ENCODE results near the gene FBF1. TPM values are rescaled to one million over a fixed set of nuclear protein-coding genes. Genes with fewer than 3 reads are reported as not detected.

Gene FBF1
- total RNA-seq, 1 experiment from 2014 or later, result 8.3 TPM

DNA sequence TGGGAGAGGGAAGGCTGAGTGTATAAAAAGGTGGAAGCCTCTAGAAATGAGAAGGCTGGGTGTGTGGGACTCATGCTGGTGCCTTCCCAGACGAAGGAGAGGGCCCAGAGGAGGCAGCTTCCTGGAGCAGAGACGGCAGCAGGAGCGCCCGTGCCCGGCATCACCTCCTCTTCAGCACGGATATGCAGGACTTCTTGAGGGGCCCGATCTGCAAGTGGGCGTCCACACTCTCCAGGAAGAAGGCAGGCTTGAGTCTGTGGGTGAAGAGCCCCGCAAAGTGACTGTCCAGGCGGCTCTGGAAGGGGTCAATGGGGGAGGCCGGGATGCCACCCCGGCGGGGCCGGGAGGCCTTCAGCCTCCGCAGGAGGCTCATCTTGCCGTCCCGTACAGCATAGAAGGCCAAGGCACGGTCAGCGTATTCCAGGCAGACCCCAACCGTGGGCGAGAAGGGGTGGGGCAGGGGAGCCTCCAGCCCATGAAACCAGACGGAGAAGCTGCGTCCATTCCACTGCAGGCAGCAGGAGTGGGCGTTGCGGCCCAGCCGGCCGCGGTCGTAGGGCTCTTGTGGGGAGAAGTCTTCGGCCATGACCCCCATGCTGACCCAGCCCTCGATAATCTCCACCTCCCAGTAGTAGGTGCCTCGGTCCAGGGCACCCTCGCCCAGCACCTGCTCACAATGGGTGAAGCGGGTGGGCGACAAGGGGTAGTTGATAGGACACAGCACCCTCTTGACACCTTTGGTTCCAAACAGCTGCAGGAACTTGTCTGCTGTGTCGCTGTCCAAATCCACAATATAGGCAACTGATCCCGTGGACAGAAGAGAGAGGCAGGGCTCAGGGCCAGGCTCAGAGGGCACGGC is 66.3 kb downstream of the FBF1 start:
- H3K9me3 Mint-ChIP-seq, result no peaks in the 10 kb centered on the region; a peak in 1 of 5 replicates
- peaks cover 24 to 26% of the 10 kb centered on the region in 2 experiments for H3K4me1 Mint-ChIP-seq
- peaks cover 3% of the 10 kb centered on the region; the same call in 1 of the 2 replicates for H3K4me1 ChIP-seq (ENCODE audit: insufficient read depth, low read length)
- no peak overlapping the region for H3K4me3 Mint-ChIP-seq
- no peaks in the 10 kb centered on the region for H3K79me2 ChIP-seq (ENCODE audit: insufficient read depth, low read length)
- no peak overlapping the region for H3T11ph ChIP-seq (ENCODE audit: low read length)
- TF ChIP-seq, protein P1, sequence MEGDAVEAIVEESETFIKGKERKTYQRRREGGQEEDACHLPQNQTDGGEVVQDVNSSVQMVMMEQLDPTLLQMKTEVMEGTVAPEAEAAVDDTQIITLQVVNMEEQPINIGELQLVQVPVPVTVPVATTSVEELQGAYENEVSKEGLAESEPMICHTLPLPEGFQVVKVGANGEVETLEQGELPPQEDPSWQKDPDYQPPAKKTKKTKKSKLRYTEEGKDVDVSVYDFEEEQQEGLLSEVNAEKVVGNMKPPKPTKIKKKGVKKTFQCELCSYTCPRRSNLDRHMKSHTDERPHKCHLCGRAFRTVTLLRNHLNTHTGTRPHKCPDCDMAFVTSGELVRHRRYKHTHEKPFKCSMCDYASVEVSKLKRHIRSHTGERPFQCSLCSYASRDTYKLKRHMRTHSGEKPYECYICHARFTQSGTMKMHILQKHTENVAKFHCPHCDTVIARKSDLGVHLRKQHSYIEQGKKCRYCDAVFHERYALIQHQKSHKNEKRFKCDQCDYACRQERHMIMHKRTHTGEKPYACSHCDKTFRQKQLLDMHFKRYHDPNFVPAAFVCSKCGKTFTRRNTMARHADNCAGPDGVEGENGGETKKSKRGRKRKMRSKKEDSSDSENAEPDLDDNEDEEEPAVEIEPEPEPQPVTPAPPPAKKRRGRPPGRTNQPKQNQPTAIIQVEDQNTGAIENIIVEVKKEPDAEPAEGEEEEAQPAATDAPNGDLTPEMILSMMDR (conservative IDR thresholded peaks at IDR 0.05), result no peak
- H4K20me1 ChIP-seq (ENCODE audit: control insufficient read depth, insufficient read depth, insufficient read length), result no peaks in the 10 kb centered on the region
- no peak overlapping the region for H3K4ac ChIP-seq (ENCODE audit: low read depth, low read length)
- no peaks in the 10 kb centered on the region for H3K79me1 ChIP-seq (ENCODE audit: insufficient read depth, low read depth, low read length, poor library complexity, severe bottlenecking)
- no peak overlapping the region for H4K5ac ChIP-seq (ENCODE audit: insufficient read length, low read depth, low read length)
- no peak overlapping the region for H2BK12ac ChIP-seq (ENCODE audit: insufficient read length, low read depth, low read length)
- no peaks in the 10 kb centered on the region for H3K9me3 ChIP-seq (ENCODE audit: control insufficient read depth, low read depth, low read length)
- H4K91ac ChIP-seq (ENCODE audit: insufficient read length, low read depth, low read length), result no peak overlapping the region
- no CpG with 5 or more reads among the region's 38 CpGs for WGBS (ENCODE audit: extremely low coverage, insufficient read length, low lambda C conversion rate)
- H3K56ac ChIP-seq (ENCODE audit: insufficient read length, low read depth, low read length), result no peak overlapping the region
- H3K27ac ChIP-seq (ENCODE audit: insufficient read length, low read depth, low read length), result no peak overlapping the region
- no peak overlapping the region for H2BK20ac ChIP-seq (ENCODE audit: low read depth, low read length, poor library complexity, severe bottlenecking)
- H3K36me3 Mint-ChIP-seq (ENCODE audit: insufficient read depth in 1 of 3, low read depth in 3 of 3), result no peaks in the 10 kb centered on the region; a peak in 2 of 7 replicates
- peaks cover 3% of the 10 kb centered on the region; the same call in 1 of the 2 replicates for H3K27me3 ChIP-seq (ENCODE audit: insufficient read depth, low read length)
- H4K8ac ChIP-seq (replicated peaks; ENCODE audit: insufficient read length, low read depth, low read length), result no peak overlapping the region
- peaks cover 26% of the 10 kb centered on the region for H3K27me3 Mint-ChIP-seq (ENCODE audit: low read depth)
- H3K18ac ChIP-seq (ENCODE audit: insufficient read length, low read depth, low read length), result no peak overlapping the region
- no peak overlapping the region for H2AFZ ChIP-seq (ENCODE audit: low read length)
- H3K23me2 ChIP-seq (ENCODE audit: insufficient read length, low read depth, low read length, poor library complexity, severe bottlenecking), result peaks cover 10% of the 10 kb centered on the region
- no peak overlapping the region for H3K14ac ChIP-seq (ENCODE audit: insufficient read depth, low read length)
- H2BK5ac ChIP-seq (ENCODE audit: insufficient read length, low read length), result no peak overlapping the region
- H3K9ac ChIP-seq (ENCODE audit: extremely low read depth, insufficient read length, low read length), result no peak overlapping the region
- no peak for DNase-seq
- H2BK120ac ChIP-seq (ENCODE audit: low read depth, low read length, poor library complexity, severe bottlenecking), result no peak overlapping the region
- H2AK5ac ChIP-seq (ENCODE audit: insufficient read length, low read length), result no peak overlapping the region
- H3K4me2 ChIP-seq (ENCODE audit: insufficient read depth, insufficient read length, low read length), result no peak overlapping the region
- H2BK15ac ChIP-seq (ENCODE audit: low read depth, low read length), result no peak overlapping the region
- no peak overlapping the region for H3K23ac ChIP-seq (ENCODE audit: insufficient read length, low read depth, low read length)
- peak overlapping the region in 1 of 3 experiments; percentile 52; a peak in 1 of 7 replicates for H3K27ac Mint-ChIP-seq

Measured in H9 (cell line).